ENCODE results near the gene SMAD1. TPM values are rescaled to one million over a fixed set of nuclear protein-coding genes. Genes with fewer than 3 reads are reported as not detected.

Gene SMAD1
- total RNA-seq, 2 donors from 2014 or later, result 40.4 to 47.3 TPM

GRCh38 chr4:145605941-145606340 lies 124.3 kb downstream of the SMAD1 start:
- Histone ChIP-seq H3K36me3 (no peaks in the 10 kb centered on the region), H3K4me1 (no peaks in the 10 kb centered on the region), H3K27ac (no peak overlapping the region), H3K27me3 (no peaks in the 10 kb centered on the region), H3K4me3 (no peak overlapping the region), H3K9me3 (no peaks in the 10 kb centered on the region), H3K9ac (ENCODE audit: low read depth in 2 of 2, low read length in 2 of 2) (no peak overlapping the region)
- TF ChIP-seq CTCF (IDR thresholded peaks at IDR 0.05), result no peak
- intact Hi-C loops (cut with DNase I), result no loop called here
- DNase-seq, result no peak

Other genes starting within 250 kb of the SMAD1 start
- gene MMAA, start 137.5 kb downstream of the SMAD1 start, total RNA-seq, result 10 to 100 TPM; 18.1 to 20.3 TPM
- not detected for gene C4orf51, start 198.3 kb downstream of the SMAD1 start, total RNA-seq

Data from colonic mucosa (tissue), 4 donors.